HG03139 (cell line): ENCODE data around the gene NRXN2.
"Not testable (repeated sequence)": the region's sequence is repeated elsewhere in the genome, so short reads cannot be mapped to it uniquely, and the experiment has no call there.

ENCODE experiments used
- ATAC-seq: cut with Tn5 transposase; IDR thresholded peaks from one replicate; pipeline ENCODE4 v1.9.1; 2021; ENCODE audit not compliant: unreplicated experiment

NRXN2 gene

DNA sequence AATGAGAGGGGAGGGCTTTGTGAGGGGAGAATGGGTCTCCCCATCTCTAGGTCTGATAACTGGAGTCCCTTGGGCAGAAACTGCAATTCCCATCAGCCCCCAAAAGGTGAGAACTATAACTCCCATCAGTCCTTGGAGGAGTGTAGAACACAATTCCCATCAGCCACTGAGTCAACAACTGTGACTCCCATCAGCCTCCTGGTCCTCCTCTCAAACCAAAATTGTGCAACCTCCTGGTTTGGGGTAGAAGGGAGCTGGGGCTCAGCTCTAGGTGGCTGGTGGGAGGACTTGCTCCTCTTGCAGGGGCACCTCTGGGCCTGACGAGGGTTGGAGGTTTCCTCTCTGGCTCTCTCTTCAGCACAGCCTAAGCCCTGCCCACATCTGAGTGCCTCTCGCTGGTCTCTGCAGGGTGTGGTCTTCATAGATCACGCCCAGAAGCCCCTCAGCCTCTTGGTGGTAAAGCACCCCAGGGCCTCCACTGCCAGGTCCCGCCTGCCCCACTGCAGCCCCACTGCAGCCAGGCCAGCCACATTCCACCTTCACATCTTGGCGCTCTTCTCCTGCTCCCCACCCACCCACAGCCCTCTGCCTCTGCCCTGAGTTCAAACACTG, 113.5 kb downstream of the NRXN2 start:
- no peak for ATAC-seq

DNA sequence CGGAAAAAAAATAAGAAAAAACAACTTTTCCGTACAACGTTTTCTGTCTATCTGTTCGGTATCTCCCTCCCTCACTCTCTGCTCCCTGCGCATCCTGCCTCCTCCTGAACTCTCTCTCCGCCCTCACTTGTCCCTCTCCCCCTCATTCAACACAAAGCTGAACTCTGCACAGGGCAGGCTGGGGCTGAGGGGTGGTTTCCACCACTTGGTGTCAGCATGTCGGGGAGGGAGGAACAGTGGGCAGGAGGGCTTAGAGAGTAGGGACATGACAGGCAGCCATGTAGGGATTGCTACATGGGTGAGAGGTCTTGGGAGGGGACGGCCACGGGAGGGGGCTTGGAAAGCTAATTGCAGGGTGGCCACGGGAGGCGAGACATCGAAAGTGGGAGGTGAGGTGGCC, 114.4 kb downstream of the NRXN2 start:
- no peak for ATAC-seq

DNA sequence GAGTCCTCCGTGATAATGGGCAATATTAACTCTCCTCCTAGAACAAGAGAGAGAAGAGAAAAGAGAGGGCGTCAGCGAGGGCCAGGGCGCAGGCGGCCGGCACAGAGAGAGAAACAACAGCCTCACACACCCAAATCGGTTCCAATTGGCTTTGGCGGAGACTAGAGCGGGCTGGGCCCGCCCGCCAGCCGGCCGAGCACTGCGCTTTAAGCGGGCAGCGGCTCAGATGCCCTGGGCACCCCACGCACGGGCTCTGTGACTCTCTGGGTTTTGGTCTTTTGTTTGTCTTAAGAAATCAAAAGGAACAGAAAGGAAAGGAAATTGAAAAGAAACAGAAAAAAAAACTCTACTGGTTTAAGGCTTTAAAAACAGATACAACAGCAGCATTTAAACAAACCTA, 115.0 kb downstream of the NRXN2 start:
- ATAC-seq = no peak

DNA sequence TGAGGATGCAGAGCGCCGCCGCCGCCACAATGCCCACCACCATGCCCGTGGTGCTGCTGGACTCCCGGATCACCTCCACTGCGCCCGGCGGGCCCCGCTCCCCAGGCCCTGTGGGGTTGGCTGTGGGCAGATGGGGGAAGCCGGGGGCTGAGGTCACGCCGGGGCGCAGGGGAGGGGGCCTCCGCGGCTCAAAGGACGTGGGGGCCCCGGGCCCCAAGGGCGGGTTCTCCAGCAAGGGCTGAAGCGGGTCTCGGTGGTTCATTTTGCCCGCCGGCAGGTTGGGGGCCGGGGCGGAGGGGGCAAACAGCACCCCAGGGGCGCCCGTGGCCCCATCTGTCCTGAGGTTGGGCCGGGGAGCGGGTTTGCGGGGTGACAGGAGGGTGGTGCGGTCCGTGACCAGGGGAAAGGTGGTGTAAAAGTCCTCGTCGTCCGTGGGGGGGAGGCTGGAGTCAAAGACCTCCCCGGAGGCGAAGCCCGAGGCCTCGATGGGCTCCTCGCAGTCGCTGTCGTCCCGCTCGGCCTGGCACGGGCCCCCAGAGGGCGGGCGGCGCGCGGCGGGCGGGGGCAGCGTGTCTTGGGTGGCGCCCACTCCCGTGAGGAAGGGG, 115.5 kb downstream of the NRXN2 start:
- ATAC-seq = no peak

DNA sequence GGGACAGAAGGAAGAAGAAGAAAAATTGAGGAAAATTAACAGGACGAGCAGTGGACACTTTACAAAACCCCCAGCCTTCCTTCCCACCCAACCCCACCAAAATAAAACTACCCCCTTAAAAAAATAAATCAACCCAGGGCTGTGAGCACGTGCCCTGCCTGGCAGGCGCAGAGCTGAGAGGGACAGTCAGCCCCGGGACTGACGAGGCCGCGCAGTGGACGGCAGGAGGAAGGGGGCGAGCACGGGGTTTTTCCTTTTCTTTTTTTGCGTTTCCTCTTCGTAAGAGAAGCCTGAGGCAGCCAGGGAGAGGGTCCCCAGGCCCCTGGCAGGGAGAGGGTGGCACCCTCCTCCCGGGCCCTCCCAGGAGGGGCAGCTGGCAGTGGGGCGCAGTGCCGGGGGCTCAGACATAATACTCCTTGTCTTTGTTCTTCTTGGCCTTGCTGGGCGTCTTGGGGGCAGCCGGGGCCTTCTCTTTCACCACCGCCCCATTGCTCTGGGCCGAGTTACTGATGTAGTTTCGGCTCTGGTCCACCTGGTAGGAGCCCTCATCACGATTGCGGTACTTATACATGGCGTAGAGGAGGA, 116.1 kb downstream of the NRXN2 start:
- ATAC-seq = no peak

DNA sequence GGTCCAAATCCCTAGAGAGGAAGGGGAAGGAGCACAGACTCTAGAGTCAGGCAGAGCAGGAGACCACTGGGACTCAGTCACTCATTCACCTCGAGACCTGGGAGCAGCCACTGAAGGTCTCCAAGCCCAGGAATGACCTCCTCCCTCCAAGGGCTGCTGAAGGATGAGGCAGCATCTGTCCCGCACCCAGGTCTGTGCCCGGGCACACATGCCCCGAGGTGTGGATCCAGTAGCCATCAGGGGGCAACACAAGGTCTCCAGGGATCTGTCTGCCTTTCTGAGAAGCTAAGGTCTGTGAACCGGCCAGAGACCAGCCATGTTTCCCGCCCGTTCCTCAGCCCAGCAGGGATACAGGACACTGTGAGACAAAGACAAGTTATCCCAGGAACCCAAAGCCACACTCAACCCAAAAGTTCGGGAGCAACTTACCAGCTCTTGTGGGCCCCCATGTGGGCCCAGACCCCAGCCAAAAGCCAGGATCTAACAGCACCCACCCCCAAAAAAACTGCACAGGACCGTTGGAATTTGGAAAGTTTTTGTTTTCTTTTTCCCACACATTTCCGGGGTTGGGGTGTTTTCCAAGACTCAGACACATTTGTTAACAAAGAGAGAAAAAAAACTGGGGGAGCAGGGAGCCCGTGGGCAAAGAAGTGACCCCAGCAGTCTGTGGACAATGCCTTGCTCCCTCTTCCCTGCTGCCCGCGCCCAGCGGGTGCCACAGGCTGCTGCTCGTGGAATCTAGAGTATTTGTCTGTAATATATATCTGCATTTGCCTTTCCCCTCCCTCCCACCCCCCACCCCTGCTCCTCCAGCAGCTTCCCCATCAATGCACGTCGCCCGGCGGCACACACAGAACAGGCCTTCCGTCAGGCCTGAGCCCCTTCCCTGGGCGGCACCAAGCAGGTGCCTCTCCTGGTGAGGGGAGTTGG, 117.1 kb downstream of the NRXN2 start:
- no peak for ATAC-seq

DNA sequence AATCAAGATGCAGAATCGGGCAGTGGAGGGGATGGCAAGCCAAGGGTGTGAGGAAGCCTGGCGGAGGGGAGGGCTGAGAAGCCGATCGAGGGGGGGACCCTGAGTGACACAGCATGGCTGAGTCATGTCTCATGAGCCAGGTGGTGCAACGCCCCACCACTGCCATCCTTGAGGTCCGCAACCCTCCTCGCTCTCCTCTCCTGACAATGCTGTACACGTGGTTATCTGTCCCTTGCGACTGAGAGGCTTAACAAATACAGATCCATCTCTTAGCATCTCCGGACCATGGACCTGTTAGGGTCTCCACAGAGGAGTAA, 117.8 kb downstream of the NRXN2 start:
- ATAC-seq = no peak

DNA sequence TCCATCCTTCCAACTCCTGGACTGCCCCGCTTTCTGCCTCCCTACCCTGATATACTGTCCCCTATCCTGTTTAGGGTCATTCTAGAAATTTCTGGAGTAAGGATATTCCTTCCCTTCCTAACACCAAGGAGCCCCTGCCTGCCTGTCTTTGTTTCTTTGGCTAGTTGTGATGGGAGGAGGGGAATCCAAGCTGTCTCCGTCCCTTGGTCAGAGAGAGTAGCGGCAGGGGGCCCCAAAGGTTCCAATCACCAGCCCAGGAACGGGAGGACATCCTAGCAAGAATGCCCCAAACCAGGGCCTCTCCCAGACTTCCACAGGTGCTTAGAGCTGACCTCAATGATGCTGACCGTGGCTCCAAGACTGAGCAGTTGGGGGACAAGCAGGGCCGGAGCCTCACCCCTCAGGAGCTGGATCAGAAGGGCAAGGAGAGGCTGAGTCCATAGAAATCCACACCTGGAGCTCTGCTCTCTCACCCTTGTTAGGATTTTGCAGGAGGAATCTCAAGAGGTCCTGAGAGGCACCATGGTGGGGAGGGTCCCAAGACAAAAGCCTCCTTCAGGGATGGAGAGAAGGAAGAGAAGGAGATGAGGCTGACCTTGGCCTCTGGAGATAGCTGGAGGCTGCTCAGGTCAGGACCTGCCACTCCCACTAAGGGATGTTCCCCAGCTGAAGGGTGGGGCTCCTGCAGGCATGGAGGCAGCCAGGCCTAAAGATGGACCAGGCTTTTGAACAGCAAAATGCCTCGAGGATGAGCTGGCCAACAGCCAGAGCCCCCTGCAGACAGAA, 118.3 kb downstream of the NRXN2 start:
- ATAC-seq = no peak

DNA sequence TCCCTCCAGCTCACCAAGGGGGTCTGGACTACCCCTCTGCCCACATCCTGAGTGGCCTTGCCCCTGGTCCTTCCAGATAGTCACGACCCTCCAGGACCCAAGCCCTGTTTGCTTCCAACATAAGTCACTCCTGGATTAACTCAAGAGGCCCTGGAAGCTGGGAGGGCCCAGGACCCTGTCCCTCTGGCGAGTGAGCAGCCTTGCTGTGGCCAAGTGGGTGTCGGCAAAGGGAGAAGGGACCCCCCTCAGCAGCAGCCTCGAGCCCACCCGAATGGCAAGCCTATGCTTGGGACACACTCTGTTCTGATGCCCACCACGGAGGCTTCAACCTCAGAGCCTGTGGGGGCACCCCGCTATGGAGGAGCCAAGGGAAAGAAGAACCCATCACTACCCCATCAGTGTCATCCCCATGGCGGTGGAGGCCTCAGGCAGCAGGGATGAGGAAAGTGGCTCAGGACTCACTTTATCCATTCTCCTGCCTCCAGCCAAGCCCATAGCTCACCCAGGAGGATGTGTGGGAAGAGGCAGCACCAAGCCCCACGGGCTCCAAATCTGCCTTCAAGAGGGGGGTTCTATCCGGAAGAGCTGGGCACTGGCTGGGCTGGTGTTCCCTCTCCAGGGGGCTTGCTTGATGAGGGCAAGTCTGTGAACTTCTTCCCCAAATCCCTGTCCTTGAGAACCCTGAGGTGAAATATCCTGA, 119.4 kb downstream of the NRXN2 start:
- no peak for ATAC-seq

DNA sequence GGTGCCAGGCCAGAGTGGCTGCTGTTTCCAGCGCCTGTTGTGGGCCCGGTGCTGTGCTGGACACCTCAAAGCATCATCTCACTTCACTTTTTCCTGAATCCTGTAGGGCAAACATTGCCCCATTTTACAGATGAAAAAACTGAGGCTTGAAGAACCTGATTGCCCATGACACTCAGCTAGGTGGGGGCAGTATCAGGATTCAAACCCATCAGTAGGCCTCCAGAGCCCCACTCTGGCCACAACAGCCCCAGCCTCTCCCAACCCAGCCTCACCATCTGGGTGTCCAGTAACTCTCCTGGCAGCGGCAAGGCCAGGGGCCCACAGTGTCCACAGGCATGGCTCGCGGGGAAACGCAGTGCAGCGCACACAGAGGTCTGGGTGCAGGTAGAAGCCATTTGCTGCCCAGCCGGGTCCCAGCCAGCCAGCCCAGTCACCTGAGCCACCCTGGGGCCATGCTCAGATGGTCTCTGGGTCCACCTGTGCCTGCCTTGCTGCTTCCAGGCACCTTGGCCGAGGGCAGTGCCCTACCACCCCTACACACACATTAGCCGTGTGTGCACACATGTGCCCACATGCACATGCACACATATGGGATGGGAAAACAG, 120.4 kb downstream of the NRXN2 start:
- no peak for ATAC-seq

DNA sequence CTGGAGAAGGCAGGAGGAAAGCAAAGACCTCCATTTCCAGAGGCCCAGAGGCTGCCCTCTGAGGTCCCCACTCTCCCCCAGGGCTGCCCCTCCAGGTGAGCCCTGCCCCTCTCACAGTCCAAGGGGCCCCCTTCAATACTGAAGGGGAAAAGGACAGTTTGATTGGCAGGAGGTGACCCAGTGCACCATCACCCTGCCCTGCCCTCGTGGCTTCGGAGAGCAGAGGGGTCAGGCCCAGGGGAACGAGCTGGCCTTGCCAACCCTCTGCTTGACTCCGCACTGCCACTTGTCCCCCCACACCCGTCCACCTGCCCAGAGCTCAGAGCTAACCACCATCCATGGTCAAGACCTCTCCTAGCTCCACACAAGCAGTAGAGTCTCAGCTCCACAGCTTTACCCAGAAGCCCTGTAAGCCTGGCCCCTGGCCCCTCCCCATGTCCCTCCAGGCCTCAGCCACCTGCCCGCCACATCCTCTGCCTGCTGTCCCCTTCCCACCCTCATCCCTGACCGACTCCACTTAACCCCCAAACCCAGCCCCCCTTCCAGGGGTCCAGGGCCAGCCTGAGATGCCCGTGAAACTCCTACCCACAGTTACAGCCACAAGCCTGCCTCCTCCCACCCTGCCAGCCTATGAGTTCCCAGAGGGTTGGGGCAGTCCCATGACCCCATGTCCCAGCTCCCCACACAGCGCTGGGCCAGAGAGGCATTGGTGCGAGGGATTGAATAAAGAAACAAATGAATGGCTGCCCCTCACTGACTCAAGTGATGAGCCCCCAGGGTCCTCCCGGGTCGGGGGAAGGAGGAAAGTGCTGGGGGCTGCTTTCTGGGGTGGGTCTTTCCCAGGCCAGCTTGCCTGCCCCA, 121.2 kb downstream of the NRXN2 start:
- ATAC-seq = no peak

DNA sequence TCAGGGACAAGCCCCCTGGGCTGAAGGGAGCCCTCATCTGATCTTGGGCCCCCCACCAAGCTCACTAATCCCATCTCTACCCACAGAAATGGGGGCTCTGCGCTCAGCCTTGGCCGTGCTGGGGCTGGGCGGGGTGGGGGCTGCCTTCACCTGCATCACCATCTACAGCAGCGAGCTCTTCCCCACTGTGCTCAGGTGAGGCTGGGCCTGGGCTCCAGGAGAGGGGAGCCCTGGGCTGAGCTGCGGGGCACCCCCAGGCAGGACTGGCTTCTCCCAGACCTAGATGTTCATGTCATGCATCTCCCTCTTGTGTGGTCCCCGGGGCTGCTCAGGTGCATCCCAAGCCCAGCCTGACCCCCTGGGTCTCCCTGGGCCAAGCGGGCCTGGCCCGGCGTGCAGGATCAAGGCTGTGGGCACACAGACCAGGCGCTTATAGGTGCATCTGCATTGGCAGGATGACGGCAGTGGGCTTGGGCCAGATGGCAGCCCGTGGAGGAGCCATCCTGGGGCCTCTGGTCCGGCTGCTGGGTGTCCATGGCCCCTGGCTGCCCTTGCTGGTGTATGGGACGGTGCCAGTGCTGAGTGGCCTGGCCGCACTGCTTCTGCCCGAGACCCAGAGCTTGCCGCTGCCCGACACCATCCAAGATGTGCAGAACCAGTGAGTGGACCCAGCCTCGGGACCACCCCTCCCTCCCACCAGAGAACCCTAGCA, 122.6 kb downstream of the NRXN2 start:
- no peak for ATAC-seq

DNA sequence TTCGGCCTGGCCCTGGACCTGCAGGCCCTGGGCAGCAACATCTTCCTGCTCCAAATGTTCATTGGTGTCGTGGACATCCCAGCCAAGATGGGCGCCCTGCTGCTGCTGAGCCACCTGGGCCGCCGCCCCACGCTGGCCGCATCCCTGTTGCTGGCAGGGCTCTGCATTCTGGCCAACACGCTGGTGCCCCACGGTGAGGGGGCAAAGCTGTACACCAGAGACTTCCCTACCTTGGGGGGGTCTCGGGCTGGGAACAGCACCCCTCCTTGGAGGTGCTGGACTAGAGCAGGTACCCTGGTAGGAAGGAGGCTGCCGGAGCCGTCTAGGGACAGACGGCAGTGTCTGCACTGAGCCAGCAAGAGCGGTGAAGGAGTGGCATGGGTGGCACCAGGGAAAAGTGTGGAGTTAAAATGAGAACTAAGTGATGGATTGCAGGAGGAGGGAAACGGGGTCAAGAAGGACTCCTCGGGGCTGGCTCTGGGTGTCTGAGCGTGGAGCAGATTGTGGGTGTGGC, 123.2 kb downstream of the NRXN2 start:
- no peak for ATAC-seq

DNA sequence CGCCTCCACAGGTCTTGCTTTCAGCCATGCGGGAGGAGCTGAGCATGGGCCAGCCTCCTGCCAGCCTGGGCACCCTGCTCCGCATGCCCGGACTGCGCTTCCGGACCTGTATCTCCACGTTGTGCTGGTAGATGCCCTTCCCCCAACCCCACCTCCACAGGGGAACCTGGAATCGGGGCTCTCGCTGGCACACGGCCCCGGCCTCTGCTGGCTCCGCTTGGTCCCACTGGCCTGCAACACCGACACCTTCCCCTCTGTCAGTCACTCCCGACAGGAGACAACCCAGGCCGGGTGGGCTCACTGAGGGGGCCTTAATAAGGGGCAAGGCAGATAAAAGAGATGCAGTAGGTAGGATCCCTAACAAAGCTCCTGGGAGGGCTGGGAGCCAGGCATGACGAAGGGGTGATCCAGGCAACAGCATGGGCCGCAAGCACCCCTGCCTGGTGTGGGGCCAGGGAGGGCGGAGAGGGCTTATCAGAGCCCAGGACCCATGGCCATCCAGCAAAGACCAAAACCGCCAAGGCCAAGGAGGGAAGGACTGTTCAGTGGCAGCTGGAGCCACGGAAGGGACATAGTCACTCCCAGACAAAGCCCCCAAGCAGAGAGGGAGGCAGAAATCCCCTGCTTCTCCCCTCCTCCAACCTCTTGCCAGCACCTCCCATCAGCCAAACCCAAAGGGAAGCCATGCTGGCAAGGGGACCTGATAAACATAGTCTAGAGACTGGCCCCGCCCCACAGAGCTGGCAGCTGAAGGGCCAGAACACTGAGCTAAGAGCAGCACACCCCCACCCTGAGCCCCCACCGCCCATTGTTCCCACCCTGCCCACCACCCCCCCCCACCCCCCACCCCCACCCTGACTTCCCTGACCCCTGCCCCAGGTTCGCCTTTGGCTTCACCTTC, 124.0 kb downstream of the NRXN2 start:
- ATAC-seq = no peak

DNA sequence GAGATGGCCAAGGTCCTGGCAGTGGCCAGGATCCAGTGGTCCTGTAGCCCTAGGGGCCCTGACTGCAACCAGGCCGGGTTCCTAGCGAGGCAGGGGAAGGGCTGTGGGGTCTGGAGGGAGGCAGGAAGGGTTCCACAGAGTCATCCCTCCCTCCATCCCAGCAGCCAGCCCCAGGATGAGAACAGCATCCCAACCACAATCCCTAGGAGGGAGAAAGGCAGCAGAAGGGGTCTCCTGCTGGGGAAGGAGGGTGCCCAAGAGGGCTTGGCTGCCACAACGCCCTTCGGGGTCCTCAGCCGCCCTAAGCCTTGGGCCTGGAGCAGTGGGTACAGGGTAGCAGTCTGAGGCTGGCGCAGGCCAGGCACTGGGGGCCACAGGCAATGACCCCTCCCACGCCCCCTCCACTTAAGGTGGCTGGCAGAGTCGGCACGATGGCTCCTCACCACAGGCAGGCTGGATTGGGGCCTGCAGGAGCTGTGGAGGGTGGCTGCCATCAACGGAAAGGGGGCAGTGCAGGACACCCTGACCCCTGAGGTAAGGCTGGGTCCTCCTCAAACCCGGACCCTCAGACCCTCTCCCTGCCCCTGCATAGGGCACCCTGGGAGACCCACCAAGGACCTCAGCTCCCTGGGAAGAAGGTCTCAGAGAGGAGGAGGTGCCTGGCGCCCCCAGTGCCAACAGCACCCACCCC, 124.7 kb downstream of the NRXN2 start:
- no peak for ATAC-seq

DNA sequence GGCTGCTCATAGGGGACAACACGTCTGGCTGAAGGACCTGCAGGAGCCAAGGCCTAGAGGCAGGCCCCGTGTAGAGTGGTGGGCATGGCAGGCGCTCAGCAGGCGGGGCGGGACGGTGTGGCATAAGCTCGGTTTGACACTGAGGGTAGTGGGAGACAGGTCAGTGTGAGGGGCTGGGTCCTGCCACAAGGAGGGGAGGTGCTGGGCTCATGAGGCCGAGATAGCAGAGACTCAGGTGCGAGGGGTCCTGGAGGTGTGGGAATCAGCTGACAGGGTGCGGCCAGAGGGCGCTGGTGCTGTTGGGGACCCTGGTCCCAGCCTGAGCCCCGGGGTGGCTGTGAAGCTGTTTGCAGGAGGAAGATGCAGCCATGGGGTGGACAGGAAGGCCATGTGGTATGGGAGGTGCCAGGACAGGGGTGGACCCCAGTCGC, 125.3 kb downstream of the NRXN2 start:
- ATAC-seq = no peak

DNA sequence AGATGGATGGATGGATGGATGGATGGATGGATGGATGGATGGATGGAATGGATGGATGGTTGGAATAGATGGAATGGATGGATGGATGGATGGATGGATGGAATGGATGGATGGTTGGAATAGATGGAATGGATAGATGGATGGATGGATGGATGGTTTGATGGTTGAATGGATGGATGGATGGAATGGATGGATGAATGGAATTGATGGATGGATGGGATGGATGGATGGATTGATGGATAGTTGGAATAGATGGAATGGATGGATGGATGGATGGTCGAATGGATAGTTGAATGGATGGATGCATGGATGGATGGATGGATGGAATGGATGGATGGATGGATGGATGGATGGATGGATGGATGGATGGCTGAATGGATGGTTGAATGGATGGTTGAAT, 127.1 kb downstream of the NRXN2 start:
- ATAC-seq = not testable (repeated sequence)
